Measurements from ENCODE around the gene CEP85L.

DNA sequence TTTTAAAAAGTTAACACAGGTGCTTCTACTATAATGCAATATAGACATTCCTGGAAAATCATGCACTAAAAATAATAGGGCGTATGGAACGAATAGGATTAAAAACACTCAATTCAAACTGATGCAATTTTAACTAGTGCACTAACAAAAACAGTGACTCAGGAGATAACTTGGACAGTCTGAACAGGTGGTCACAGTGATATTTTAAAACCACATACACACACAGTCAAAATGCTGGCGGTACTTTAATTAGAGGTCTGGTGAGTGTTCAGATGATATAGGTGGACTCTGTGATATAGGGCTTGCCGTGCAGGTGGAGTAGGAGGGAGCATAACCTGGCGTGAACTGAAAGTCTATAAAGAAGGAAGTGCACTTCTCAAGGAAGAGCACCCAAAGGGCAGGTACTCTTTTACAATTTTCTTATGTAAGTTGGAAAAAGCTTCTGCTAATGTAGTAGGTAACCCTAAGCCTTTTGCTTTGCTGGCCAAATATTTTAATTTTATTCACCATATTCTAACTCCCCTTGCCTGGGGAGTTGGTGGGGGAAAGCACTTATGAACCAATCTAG lies 145.2 kb downstream of the CEP85L start:
- no peak for TF ChIP-seq POLR2A (IDR thresholded peaks at IDR 0.05)
- TF ChIP-seq, protein P1, sequence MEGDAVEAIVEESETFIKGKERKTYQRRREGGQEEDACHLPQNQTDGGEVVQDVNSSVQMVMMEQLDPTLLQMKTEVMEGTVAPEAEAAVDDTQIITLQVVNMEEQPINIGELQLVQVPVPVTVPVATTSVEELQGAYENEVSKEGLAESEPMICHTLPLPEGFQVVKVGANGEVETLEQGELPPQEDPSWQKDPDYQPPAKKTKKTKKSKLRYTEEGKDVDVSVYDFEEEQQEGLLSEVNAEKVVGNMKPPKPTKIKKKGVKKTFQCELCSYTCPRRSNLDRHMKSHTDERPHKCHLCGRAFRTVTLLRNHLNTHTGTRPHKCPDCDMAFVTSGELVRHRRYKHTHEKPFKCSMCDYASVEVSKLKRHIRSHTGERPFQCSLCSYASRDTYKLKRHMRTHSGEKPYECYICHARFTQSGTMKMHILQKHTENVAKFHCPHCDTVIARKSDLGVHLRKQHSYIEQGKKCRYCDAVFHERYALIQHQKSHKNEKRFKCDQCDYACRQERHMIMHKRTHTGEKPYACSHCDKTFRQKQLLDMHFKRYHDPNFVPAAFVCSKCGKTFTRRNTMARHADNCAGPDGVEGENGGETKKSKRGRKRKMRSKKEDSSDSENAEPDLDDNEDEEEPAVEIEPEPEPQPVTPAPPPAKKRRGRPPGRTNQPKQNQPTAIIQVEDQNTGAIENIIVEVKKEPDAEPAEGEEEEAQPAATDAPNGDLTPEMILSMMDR (IDR thresholded peaks at IDR 0.05) = no peak
